Stomach (tissue), 9 donors: ENCODE results near the gene TJP2. TPM values are rescaled to one million over a fixed set of nuclear protein-coding genes. Genes with fewer than 3 reads are reported as not detected.

Source experiments
- DNase-seq, 2 donors: peaks; one replicate each; pipeline versions ENCODE4 v3.0.0 to v3.0.0-alpha.2; 2013 to 2019
- H3K27ac ChIP-seq, 5 donors: fragments of 200-600 bp in 4 of 5; sonication (generic) in 4 of 5; one replicate each; pipeline ENCODE4 v1.5.1; 2013 to 2019; ENCODE audit warnings: mild to moderate bottlenecking in 1 of 5, moderate library complexity in 1 of 5
- H3K27me3 ChIP-seq, 3 donors: fragments of 200-600 bp; sonication (generic); one replicate each; pipeline ENCODE4 v1.5.1; 2017 to 2019; ENCODE audit warnings: mixed run types in 1 of 3
- H3K36me3 ChIP-seq, 4 donors: fragments of 200-600 bp; sonication (generic); 1 replicate in 3 of 4; 2 replicates in 1 of 4; pipeline ENCODE4 v1.5.1; 2016 to 2019
- H3K4me1 ChIP-seq, 4 donors: fragments of 200-600 bp; sonication (generic); one replicate each; pipeline ENCODE4 v1.5.1; 2016 to 2019
- H3K4me3 ChIP-seq, 4 donors: fragments of 200-600 bp; sonication (generic) in 3 of 4; one replicate each; pipeline ENCODE4 v1.5.1; 2016 to 2019; ENCODE audit warnings: mild to moderate bottlenecking in 1 of 4
- H3K9me3 ChIP-seq, 4 donors: fragments of 200-600 bp; sonication (generic); one replicate each; pipeline ENCODE4 v1.5.1; 2016 to 2019
- CTCF ChIP-seq, 7 experiments: fragments of 450-650 bp in 4 of 7; fragments of 200-600 bp in 3 of 7; sonication (generic) in 3 of 7; IDR thresholded peaks; one replicate each; pipeline ENCODE4 v1.5.1; 2016 to 2019; ENCODE audit warnings: antibody characterized with exemption in 7 of 7, control low read depth in 2 of 7, mild to moderate bottlenecking in 1 of 7
- EP300 ChIP-seq: sonication (generic); formaldehyde crosslinking; IDR thresholded peaks from one replicate; pipeline ENCODE4 v1.6.1; 2017; ENCODE audit warnings: antibody characterized with exemption
- POLR2A ChIP-seq, 4 donors: fragments of 450-650 bp; IDR thresholded peaks; one replicate each; pipeline ENCODE4 v1.6.1; 2016; ENCODE audit warnings: antibody characterized with exemption in 4 of 4, control low read depth in 2 of 4, mild to moderate bottlenecking in 1 of 4, moderate library complexity in 1 of 4
- POLR2AphosphoS5 ChIP-seq, 3 donors: sonication (generic); formaldehyde crosslinking; IDR thresholded peaks; one replicate each; pipeline ENCODE4 v1.6.1; 2016; ENCODE audit warnings: antibody characterized with exemption in 3 of 3
- WGBS, 5 donors: extraction: QIAGEN DNeasy Blood & Tissue Kit in 3 of 5; methylation state at CpG; one replicate each; pipeline versions ENCODE4 v1.1.5 to v1.1.7; 2013 to 2018; 5-methylcytosine and 5-hydroxymethylcytosine counted together
- intact Hi-C: fragments of 100-400 bp; cut with DNase I; formaldehyde crosslinking; loops from one replicate; pipeline ENCODE4 v1.15.1; 2023; ENCODE audit warnings: low total_unique reads
- polyA plus RNA-seq, 3 donors: library from polyadenylated mRNA; stranded (reverse); fragments of 200-250 nt; gene quantifications; one replicate each; pipeline ENCODE4 v1.2.3, GENCODE V29; 2013
- total RNA-seq, 5 donors: library from RNA; depleted of rRNA; stranded (reverse); fragments of >200 nt; gene quantifications; one replicate each; pipeline versions ENCODE4 v1.1.0 to v1.2.3, GENCODE V29; 2014 to 2016
- donor health status: healthy with polysubstance abuse.
- donor health status: Bipolar disorder and iron deficiency.
- donor health status: healthy.

The TJP2 gene
- total and polyA plus RNA-seq, 8 donors, result 28.6 to 371 (median 150) TPM

DNA sequence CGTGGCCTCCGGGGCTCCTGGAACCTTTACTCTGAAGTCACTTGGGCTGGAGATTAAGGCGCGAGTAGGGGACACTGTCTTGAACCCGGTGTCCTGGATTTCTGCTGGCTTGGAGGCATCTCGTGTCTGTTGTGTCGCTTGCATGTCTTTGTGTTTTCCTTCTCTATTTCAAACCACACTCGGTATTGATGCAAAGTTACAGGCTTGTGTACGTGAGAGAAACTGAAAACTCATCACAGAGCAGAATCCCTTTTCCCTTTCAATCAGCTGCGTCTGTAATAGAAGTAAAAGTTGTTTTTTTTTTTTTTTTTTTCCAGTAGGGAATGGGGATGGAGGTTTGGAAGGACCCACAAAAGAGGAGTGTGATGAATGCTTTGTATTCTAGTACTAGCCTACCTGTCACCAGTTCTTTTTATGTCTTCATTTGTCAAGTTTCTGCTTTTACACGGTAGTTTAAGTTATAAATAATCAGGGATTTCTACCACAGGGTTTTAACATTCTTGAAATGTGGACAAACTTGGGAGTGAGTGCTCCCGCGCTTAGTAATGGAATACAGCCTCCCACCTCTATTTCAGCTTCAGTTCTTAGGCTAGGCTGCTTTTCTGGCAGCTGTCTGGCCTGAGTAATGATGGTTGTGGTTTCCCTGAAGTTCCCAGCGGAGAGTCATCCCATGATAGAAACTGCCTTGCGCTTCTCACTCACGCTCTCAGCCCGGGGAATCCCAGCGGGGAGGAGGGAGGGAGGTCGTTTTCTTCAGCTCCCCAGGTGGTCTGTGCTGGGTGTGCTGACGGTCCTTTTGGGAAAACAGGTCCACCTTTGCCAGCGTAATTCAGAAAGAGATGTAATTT, 763 bp downstream of the TJP2 start:
- intact Hi-C loops, result loop anchor here (5.0 kb wide), 1 partner anchor 43 kb away; no protein-coding TSS in a partner anchor
- Histone ChIP-seq H3K36me3 (no peaks in the 10 kb centered on the region), H3K27ac (peak overlapping the region; percentile 22 to 83 (median 74)), H3K4me1 (peaks cover 36 to 90% (median 61%) of the 10 kb centered on the region in 4 donors), H3K4me3 (peak overlapping the region; percentile 62 to 71 (median 66)), H3K9me3 (no peaks in the 10 kb centered on the region), H3K27me3 (peaks cover 0 to 7% (median 0%) of the 10 kb centered on the region in 3 donors)
- peak in 1 of 2 donors; percentile 76 for DNase-seq
- 21 to 52% (median 42%) methylated on average over 21 of the region's 21 CpGs for WGBS, 5 donors
- TF ChIP-seq POLR2AphosphoS5 (IDR thresholded peaks at IDR 0.05) (peak in 1 of 3 donors; percentile 70), CTCF (IDR thresholded peaks at IDR 0.05) (no peak), EP300 (no peak)

DNA sequence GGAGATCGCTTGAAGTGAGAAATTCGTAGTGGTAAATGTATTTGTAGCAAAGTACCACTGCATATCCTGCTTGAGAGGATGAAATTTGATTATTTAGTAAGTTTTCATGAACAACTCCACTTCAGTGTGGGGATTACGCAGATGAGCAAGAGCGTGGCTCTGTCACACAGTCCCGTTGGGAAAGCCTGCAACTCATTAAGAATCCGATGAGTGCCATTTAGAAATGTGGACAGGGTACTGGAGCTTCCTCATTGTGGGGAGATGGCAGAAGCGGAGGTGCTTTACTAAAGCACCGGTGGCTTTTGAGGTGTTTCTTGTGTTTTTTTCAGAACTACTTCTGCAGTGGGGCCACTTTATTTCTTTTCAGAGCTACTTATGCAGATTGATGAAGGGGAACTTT, 1.4 kb downstream of the TJP2 start:
- H3K4me3 ChIP-seq, result peak overlapping the region; percentile 62 to 71 (median 66)
- intact Hi-C loops, result no loop called here

GRCh38 chr9:69176471-69177171, 2.5 kb downstream of the TJP2 start:
- WGBS, 5 donors, result 54 to 64% (median 61%) methylated on average over 9 of the region's 9 CpGs
- H3K27me3 ChIP-seq, result peaks cover 0 to 7% (median 0%) of the 10 kb centered on the region in 3 donors
- TF ChIP-seq CTCF (IDR thresholded peaks at IDR 0.05), result no peak
- TF ChIP-seq POLR2A (IDR thresholded peaks at IDR 0.05), result no peak
- no peak for TF ChIP-seq EP300
- no peak for TF ChIP-seq POLR2AphosphoS5 (IDR thresholded peaks at IDR 0.05)
- H3K4me3 ChIP-seq, result no peak overlapping the region
- H3K27ac ChIP-seq, result peak overlapping the region in 2 of 5 donors; percentile 37 to 83
- intact Hi-C loops, result no loop called here
- no peak for DNase-seq
- no peaks in the 10 kb centered on the region for H3K9me3 ChIP-seq
- no peaks in the 10 kb centered on the region for H3K36me3 ChIP-seq
- peaks cover 37 to 95% (median 70%) of the 10 kb centered on the region in 4 donors for H3K4me1 ChIP-seq

More for the DNA sequence above, 1.4 kb downstream of the TJP2 start:
- peaks cover 0 to 7% (median 0%) of the 10 kb centered on the region in 3 donors for H3K27me3 ChIP-seq
- peaks cover 36 to 94% (median 64%) of the 10 kb centered on the region in 4 donors for H3K4me1 ChIP-seq
- DNase-seq, result no peak
- H3K27ac ChIP-seq, result peak overlapping the region in 4 of 5 donors; percentile 7 to 83 (median 77)
- TF ChIP-seq CTCF (IDR thresholded peaks at IDR 0.05) (no peak), POLR2AphosphoS5 (IDR thresholded peaks at IDR 0.05) (no peak), POLR2A (IDR thresholded peaks at IDR 0.05) (no peak), EP300 (no peak)
- H3K36me3 ChIP-seq, result no peaks in the 10 kb centered on the region
- WGBS, 5 donors, result 60 to 80% (median 71%) methylated on average over 8 of the region's 8 CpGs
- no peaks in the 10 kb centered on the region for H3K9me3 ChIP-seq

- no peaks in the 10 kb centered on the region for H3K9me3 ChIP-seq
- peaks cover 0 to 6% (median 0%) of the 10 kb centered on the region in 4 donors for H3K36me3 ChIP-seq
- TF ChIP-seq POLR2AphosphoS5 (IDR thresholded peaks at IDR 0.05) (no peak), CTCF (IDR thresholded peaks at IDR 0.05) (no peak), POLR2A (IDR thresholded peaks at IDR 0.05) (no peak), EP300 (no peak)
- WGBS, 5 donors, result 16 to 47% (median 30%) methylated on average over 3 of the region's 3 CpGs
- H3K4me3 ChIP-seq, result no peak overlapping the region
- no peak for DNase-seq
- H3K4me1 ChIP-seq, result peaks cover 34 to 95% (median 69%) of the 10 kb centered on the region in 4 donors
- H3K27ac ChIP-seq, result peak overlapping the region in 1 of 5 donors; percentile 54
- peaks cover 0 to 7% (median 0%) of the 10 kb centered on the region in 3 donors for H3K27me3 ChIP-seq
- intact Hi-C loops, result no loop called here
These were observed 4.5 kb downstream of the TJP2 start for GRCh38 chr9:69178583-69179011.
